Calu3 (cell line): ENCODE results near the gene NEUROD2. TPM values are rescaled to one million over a fixed set of nuclear protein-coding genes. Genes with fewer than 3 reads are reported as not detected.
A peak's percentile ranks its signal among the peaks of the same experiment; 100 is the strongest.

Experiments used
- BruUV-seq: library from RNA; stranded (reverse); fragments of 400-500 nt; replicated peaks from 2 replicates; lab custom pipeline; 2021; lab: Mats Ljungman, UMichigan
- CTCF ChIA-PET: fragments of 300-600 bp; sonication (Branson Sonifier 250); formaldehyde crosslinking; loops from one replicate; lab custom pipeline; 2022; ENCODE audit warnings: antibody characterized with exemption; lab: Charles Lee
- DNase-seq: peaks from one replicate; pipeline ENCODE4 v3.0.0; 2022
- H3K27ac Mint-ChIP-seq: one replicate; pipeline ENCODE4 v1.8.0; 2022; ENCODE audit warnings: mixed read lengths; ENCODE audit not compliant: unreplicated experiment
- H3K27me3 Mint-ChIP-seq: one replicate; pipeline ENCODE4 v1.8.0; 2022; ENCODE audit warnings: mixed read lengths; ENCODE audit not compliant: unreplicated experiment
- H3K36me3 Mint-ChIP-seq: one replicate; pipeline ENCODE4 v1.8.0; 2022; ENCODE audit warnings: mild to moderate bottlenecking, moderate library complexity, mixed read lengths; ENCODE audit not compliant: insufficient read depth, unreplicated experiment
- H3K4me1 Mint-ChIP-seq: one replicate; pipeline ENCODE4 v1.8.0; 2022; ENCODE audit warnings: mild to moderate bottlenecking, low read depth, mixed read lengths; ENCODE audit not compliant: unreplicated experiment
- H3K4me3 Mint-ChIP-seq: one replicate; pipeline ENCODE4 v1.8.0; 2022; ENCODE audit warnings: mild to moderate bottlenecking, low read depth, moderate library complexity, mixed read lengths; ENCODE audit not compliant: unreplicated experiment
- H3K9me3 Mint-ChIP-seq: one replicate; pipeline ENCODE4 v1.8.0; 2022; ENCODE audit warnings: low read depth, mixed read lengths; ENCODE audit not compliant: unreplicated experiment
- intact Hi-C: fragments of 100-400 bp; cut with micrococcal nuclease; formaldehyde crosslinking; loops from one replicate; pipeline ENCODE4 v1.10.0; 2022; ENCODE audit not compliant: unreplicated experiment
- total RNA-seq: library from RNA; stranded (reverse); gene quantifications from 2 replicates; pipeline ENCODE4 v1.2.3, GENCODE V29; 2022
- TF ChIP-seq, protein P1 (sequence below): fragments of 200-600 bp; IDR thresholded peaks from one replicate; pipeline ENCODE4 v1.8.0; 2022; ENCODE audit warnings: antibody characterized with exemption; ENCODE audit not compliant: unreplicated experiment

NEUROD2 gene
- total RNA-seq, 1 experiment from 2014 or later: not detected

GRCh38 chr17:39607057-39607850 lies 466 bp downstream of the NEUROD2 start:
- no TSS peak for BruUV-seq
- Mint-ChIP-seq H3K27ac (peak overlapping the region; percentile 3), H3K9me3 (no peaks in the 10 kb centered on the region), H3K27me3 (peaks cover 100% of the 10 kb centered on the region), H3K4me3 (peak overlapping the region; percentile 61), H3K4me1 (peaks cover 46% of the 10 kb centered on the region), H3K36me3 (peaks cover 46% of the 10 kb centered on the region)
- intact Hi-C loops: no loop called here
- DNase-seq: peak; percentile 77
- CTCF ChIA-PET: interaction anchor here (0.6 to 76.7 kb wide), 38 partner anchors 14 to 1008 kb away, joined by 3 to 42089 read pairs (median 4); partner anchors contain the start of genes ERBB2, GRB7, GSDMA and GSDMB
- TF ChIP-seq, protein P1, sequence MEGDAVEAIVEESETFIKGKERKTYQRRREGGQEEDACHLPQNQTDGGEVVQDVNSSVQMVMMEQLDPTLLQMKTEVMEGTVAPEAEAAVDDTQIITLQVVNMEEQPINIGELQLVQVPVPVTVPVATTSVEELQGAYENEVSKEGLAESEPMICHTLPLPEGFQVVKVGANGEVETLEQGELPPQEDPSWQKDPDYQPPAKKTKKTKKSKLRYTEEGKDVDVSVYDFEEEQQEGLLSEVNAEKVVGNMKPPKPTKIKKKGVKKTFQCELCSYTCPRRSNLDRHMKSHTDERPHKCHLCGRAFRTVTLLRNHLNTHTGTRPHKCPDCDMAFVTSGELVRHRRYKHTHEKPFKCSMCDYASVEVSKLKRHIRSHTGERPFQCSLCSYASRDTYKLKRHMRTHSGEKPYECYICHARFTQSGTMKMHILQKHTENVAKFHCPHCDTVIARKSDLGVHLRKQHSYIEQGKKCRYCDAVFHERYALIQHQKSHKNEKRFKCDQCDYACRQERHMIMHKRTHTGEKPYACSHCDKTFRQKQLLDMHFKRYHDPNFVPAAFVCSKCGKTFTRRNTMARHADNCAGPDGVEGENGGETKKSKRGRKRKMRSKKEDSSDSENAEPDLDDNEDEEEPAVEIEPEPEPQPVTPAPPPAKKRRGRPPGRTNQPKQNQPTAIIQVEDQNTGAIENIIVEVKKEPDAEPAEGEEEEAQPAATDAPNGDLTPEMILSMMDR: no peak

DNA sequence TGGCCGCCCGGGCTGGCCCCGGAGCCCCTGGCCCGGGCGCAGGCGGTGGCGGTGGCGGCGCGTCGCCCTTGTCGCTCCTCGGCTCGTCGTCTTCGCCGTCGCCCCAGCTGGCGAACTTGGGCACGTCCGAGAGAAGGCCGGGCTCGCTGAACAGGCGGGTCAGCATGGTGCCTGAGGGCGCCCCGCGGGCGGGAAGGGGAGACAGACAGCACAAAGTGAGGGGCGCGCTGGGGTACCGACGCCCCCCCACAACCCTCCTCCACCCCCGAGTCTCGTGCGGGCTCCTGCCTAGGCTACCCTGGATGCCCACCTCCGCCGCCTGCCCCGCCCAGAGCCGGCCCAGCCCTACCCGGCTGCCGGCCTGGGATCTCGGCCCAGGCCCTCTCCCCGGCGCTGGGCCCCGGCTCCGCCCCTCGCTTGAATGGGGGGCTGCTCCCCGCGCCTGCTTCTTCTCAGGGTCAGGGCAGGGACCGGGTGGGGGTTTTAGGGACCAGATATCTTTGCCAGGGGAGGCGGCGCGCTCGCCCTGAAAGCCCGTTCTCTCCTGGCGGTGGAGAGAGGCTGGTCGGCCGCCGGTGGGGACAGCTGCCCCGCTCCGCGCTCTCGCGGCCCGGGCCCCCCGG lies 1.2 kb downstream of the NEUROD2 start:
- Mint-ChIP-seq H3K9me3 (no peaks in the 10 kb centered on the region), H3K4me1 (peaks cover 46% of the 10 kb centered on the region), H3K4me3 (peak overlapping the region; percentile 61), H3K36me3 (peaks cover 46% of the 10 kb centered on the region), H3K27me3 (peaks cover 100% of the 10 kb centered on the region), H3K27ac (no peak overlapping the region)
- TF ChIP-seq, protein P1: no peak
- peak; percentile 100 for DNase-seq
- BruUV-seq: no TSS peak
- intact Hi-C loops: no loop called here
- CTCF ChIA-PET: interaction anchor here (0.5 to 76.7 kb wide), 44 partner anchors 13 to 1009 kb away, joined by 3 to 42089 read pairs (median 4); partner anchors contain the start of genes CDC6, ERBB2, GRB7 and GSDMA

- Mint-ChIP-seq H3K36me3 (peaks cover 46% of the 10 kb centered on the region), H3K9me3 (no peaks in the 10 kb centered on the region), H3K4me3 (peak overlapping the region; percentile 61), H3K27me3 (peaks cover 100% of the 10 kb centered on the region), H3K27ac (no peak overlapping the region), H3K4me1 (peaks cover 46% of the 10 kb centered on the region)
- intact Hi-C loops: no loop called here
- BruUV-seq: no TSS peak
- CTCF ChIA-PET: interaction anchor here (0.5 to 76.7 kb wide), 48 partner anchors 30 to 1240 kb away, joined by 3 to 42089 read pairs (median 4); partner anchors contain the start of genes CDC6, ERBB2, GRB7 and GSDMA
- DNase-seq: peak; percentile 97
- TF ChIP-seq, protein P1: no peak
These were observed 2.0 kb downstream of the NEUROD2 start for GRCh38 chr17:39605492-39606433.
